Neural crest cell (in vitro differentiated cells): ENCODE data around the gene PIK3R6. TPM values are rescaled to one million over a fixed set of nuclear protein-coding genes. Genes with fewer than 3 reads are reported as not detected.
"Not testable (repeated sequence)": the region's sequence is repeated elsewhere in the genome, so short reads cannot be mapped to it uniquely, and the experiment has no call there.

ENCODE experiments used
- DNase-seq: peaks from one replicate; pipeline ENCODE4 v3.0.0; 2021; ENCODE audit warnings: low read depth, mixed read lengths, low spot score
- H3K27ac Mint-ChIP-seq: one replicate; pipeline ENCODE4 v1.8.0; 2021; ENCODE audit warnings: mild to moderate bottlenecking, mixed read lengths; ENCODE audit not compliant: unreplicated experiment
- H3K27me3 Mint-ChIP-seq: 2 replicates; pipeline ENCODE4 v1.8.0; 2021; ENCODE audit warnings: low read depth, mild to moderate bottlenecking, mixed read lengths
- H3K36me3 Mint-ChIP-seq: 2 replicates; pipeline ENCODE4 v1.8.0; 2021; ENCODE audit warnings: low read depth, mild to moderate bottlenecking, mixed read lengths
- H3K4me1 Mint-ChIP-seq: 2 replicates; pipeline ENCODE4 v1.8.0; 2021; ENCODE audit warnings: mixed read lengths
- H3K4me3 Mint-ChIP-seq: one replicate; pipeline ENCODE4 v1.8.0; 2021; ENCODE audit warnings: mild to moderate bottlenecking, mixed read lengths
- H3K9me3 Mint-ChIP-seq: 2 replicates; pipeline ENCODE4 v1.8.0; 2021; ENCODE audit warnings: mixed read lengths
- CTCF ChIP-seq: fragments of 200-600 bp; sonication (generic); conservative IDR thresholded peaks from 2 replicates; pipeline ENCODE4 v1.5.0; 2021; ENCODE audit warnings: antibody characterized with exemption, mild to moderate bottlenecking
- total RNA-seq: library from RNA; stranded (reverse); gene quantifications from 2 replicates; pipeline ENCODE4 v1.2.1, GENCODE V29; 2021

PIK3R6 gene
- total RNA-seq, 1 donor from 2014 or later: not detected

DNA sequence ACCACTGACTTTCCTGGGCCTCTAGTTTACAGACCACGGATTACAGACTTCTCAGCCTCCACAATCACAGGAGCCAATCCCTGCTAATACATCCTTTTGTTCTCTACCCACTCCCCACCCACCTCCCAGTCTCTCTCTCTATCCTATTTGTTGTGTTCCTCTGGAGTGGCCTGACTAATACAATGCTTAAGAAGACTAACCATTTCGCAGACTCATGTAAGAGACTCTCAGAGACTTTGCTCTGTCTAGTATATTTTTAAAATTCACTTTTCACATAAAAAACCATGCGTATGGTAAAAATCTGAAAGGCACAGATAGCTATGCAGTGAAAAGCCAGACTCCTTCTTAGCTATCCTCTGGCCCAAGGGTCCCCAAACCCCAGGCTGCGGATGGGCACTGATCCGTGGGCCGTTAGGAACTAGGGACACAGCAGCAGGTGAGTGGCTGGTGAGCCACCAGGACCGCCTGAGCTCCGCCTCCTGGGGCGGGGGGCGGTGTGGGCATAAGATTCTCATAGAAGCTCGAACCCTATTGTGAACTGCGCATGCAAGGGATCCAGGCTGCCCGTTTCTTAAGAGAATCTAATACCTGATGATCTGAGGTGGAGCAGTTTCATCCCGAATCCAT, 7.6 kb downstream of the PIK3R6 start:
- DNase-seq: no peak
- peak overlapping the region; percentile 96 for H3K27ac Mint-ChIP-seq
- H3K4me1 Mint-ChIP-seq: peaks cover 40% of the 10 kb centered on the region
- H3K36me3 Mint-ChIP-seq: no peaks in the 10 kb centered on the region
- no peak overlapping the region for H3K4me3 Mint-ChIP-seq
- TF ChIP-seq CTCF: no peak
- H3K9me3 Mint-ChIP-seq: no peaks in the 10 kb centered on the region
- no peaks in the 10 kb centered on the region for H3K27me3 Mint-ChIP-seq

- H3K36me3 Mint-ChIP-seq: no peaks in the 10 kb centered on the region
- H3K4me3 Mint-ChIP-seq: peak overlapping the region; percentile 65
- H3K27ac Mint-ChIP-seq: peak overlapping the region; percentile 96
- no peaks in the 10 kb centered on the region for H3K9me3 Mint-ChIP-seq
- no peaks in the 10 kb centered on the region for H3K27me3 Mint-ChIP-seq
- no peak for TF ChIP-seq CTCF
- no peak for DNase-seq
- H3K4me1 Mint-ChIP-seq: peaks cover 40% of the 10 kb centered on the region
These were observed 8.3 kb downstream of the PIK3R6 start for GRCh38 chr17:8859027-8859803.

DNA sequence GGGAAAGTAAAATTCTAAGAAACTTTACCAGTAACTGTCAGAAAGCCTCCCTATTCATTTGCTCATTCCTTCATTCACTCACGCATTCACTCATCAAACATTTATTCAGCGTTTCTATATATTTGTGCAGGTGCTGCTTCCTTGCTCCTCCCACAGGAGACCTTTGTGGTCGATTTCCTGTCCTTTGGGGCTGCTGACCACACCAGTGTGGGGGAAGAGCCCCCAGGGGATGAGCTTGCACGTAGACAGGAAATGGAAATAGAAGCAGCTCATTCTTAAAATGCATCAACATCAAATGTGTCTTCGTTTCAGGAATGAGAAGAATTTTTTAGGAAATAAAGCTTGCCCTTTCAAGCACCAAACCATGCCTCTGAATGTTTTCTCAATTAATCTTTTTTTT, 9.6 kb downstream of the PIK3R6 start:
- H3K27me3 Mint-ChIP-seq: no peaks in the 10 kb centered on the region
- no peak for TF ChIP-seq CTCF
- peak overlapping the region; percentile 69 for H3K4me3 Mint-ChIP-seq
- H3K4me1 Mint-ChIP-seq: peaks cover 40% of the 10 kb centered on the region
- H3K9me3 Mint-ChIP-seq: no peaks in the 10 kb centered on the region
- H3K27ac Mint-ChIP-seq: peak overlapping the region; percentile 94
- no peaks in the 10 kb centered on the region for H3K36me3 Mint-ChIP-seq
- DNase-seq: no peak

DNA sequence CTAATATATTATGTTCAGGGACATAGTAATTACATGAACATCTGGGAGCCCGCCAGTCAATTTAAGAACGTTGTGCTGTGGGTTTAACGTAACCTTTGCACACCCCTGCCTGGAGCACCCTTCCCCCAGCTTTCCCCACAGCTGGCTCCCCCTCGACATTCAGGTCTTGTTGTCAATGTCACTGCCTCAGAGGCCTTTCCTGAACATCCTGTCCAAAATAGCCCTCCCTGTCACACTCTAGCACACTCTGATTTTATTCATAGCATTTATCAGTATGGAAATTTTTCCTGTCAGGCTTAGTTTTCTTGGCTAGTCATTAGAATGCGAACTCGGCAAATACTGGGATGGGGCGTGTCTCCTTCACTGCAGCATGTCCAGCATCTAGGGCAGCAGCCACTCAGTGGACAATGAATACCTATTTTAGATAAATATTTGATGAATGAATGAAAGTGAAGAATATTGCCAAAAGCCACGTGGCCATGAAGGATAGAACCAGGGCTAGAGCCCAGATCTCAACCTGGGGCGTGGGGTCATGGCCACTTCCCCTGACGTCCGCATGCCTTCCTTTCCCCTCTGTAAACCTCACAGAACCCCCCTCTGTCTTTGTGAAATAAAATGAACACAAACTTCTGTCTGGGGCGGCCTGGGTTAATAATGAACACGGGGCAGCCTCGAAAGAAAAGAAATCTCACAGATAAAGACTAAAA, 10.5 kb downstream of the PIK3R6 start:
- TF ChIP-seq CTCF: no peak
- Mint-ChIP-seq H3K4me1 (peaks cover 40% of the 10 kb centered on the region), H3K27me3 (no peaks in the 10 kb centered on the region), H3K4me3 (peak overlapping the region; percentile 24), H3K36me3 (no peaks in the 10 kb centered on the region), H3K27ac (peak overlapping the region; percentile 7), H3K9me3 (no peaks in the 10 kb centered on the region)
- no peak for DNase-seq

DNA sequence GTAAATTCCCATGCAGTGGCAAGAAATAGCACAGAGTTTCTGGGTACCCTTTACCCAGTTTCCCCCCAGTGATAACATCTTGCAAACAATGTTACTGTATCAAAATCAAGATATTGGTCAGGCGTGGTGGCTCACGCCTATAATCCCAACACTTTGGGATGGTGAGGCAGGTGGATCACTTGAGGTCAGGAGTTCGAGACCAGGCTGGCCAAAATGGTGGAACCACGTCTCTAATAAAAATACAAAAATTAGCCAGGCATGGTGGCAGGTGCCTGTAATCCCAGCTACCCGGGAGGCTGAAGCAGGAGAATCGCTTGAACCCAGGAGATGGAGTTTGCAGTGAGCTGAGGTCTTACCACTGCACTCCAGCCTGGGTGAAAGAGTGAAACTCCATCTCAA, 11.3 kb downstream of the PIK3R6 start:
- not testable (repeated sequence) for H3K36me3 Mint-ChIP-seq, DNase-seq, H3K4me3 Mint-ChIP-seq, H3K27ac Mint-ChIP-seq, H3K27me3 Mint-ChIP-seq, H3K9me3 Mint-ChIP-seq
- peaks cover 40% of the 10 kb centered on the region for H3K4me1 Mint-ChIP-seq
